Uterus (tissue), 2 donors: ENCODE data around the gene PLCL1.

Experiments used
- CTCF ChIP-seq, 4 experiments: fragments of 200-600 bp in 2 of 4; fragments of 450-650 bp in 2 of 4; sonication (generic) in 2 of 4; IDR thresholded peaks; one replicate each; pipeline ENCODE4 v1.5.1; 2016 to 2019; ENCODE audit warnings: antibody characterized with exemption in 4 of 4, mild to moderate bottlenecking in 2 of 4, moderate library complexity in 1 of 4
- POLR2A ChIP-seq, 2 donors: fragments of 450-650 bp; IDR thresholded peaks; one replicate each; pipeline ENCODE4 v1.6.1; 2016; ENCODE audit warnings: antibody characterized with exemption in 2 of 2, mild to moderate bottlenecking in 1 of 2, moderate library complexity in 1 of 2

GRCh38 chr2:197891897-197892442, 87.6 kb downstream of the PLCL1 start:
- TF ChIP-seq POLR2A (IDR thresholded peaks at IDR 0.05) (no peak), CTCF (IDR thresholded peaks at IDR 0.05) (no peak)
